Skeletal muscle tissue (tissue), 4 donors: Measurements from ENCODE around the gene RAB3IL1. TPM values are rescaled to one million over a fixed set of nuclear protein-coding genes. Genes with fewer than 3 reads are reported as not detected.

Experiments used
- H3K27ac ChIP-seq: one replicate; pipeline ENCODE4 v1.7.0; 2013; ENCODE audit warnings: mild to moderate bottlenecking, low read depth, low read length, inconsistent platforms
- H3K27me3 ChIP-seq, 3 donors: one replicate each; pipeline ENCODE4 v1.7.0; 2013; ENCODE audit warnings: low read length in 3 of 3; ENCODE audit not compliant: control insufficient read depth in 3 of 3, insufficient read depth in 3 of 3
- H3K36me3 ChIP-seq, 3 donors: one replicate each; pipeline ENCODE4 v1.7.0; 2013; ENCODE audit warnings: low read length in 3 of 3; ENCODE audit not compliant: control insufficient read depth in 3 of 3, insufficient read depth in 3 of 3
- H3K4me1 ChIP-seq, 3 donors: one replicate each; pipeline ENCODE4 v1.7.0; 2013; ENCODE audit warnings: low read length in 3 of 3, mild to moderate bottlenecking in 3 of 3; ENCODE audit not compliant: control insufficient read depth in 3 of 3, insufficient read depth in 3 of 3
- H3K4me3 ChIP-seq, 3 donors: one replicate each; pipeline ENCODE4 v1.7.0; 2013; ENCODE audit warnings: low read length in 3 of 3
- H3K9ac ChIP-seq, 3 donors: one replicate each; pipeline ENCODE4 v1.7.0; 2013; ENCODE audit warnings: low read length in 3 of 3, mild to moderate bottlenecking in 3 of 3, moderate library complexity in 2 of 3, low read depth in 1 of 3
- H3K9me3 ChIP-seq, 3 donors: one replicate each; pipeline ENCODE4 v1.7.0; 2013; ENCODE audit warnings: low read length in 3 of 3; ENCODE audit not compliant: control insufficient read depth in 3 of 3
- total RNA-seq: library from RNA; depleted of rRNA; stranded (reverse); fragments of >200 nt; gene quantifications from one replicate; pipeline ENCODE4 v1.2.3, GENCODE V29; 2014
- donor health status: Osteomylitis.

Gene RAB3IL1
- total RNA-seq, 1 donor from 2014 or later: 9.4 TPM

DNA sequence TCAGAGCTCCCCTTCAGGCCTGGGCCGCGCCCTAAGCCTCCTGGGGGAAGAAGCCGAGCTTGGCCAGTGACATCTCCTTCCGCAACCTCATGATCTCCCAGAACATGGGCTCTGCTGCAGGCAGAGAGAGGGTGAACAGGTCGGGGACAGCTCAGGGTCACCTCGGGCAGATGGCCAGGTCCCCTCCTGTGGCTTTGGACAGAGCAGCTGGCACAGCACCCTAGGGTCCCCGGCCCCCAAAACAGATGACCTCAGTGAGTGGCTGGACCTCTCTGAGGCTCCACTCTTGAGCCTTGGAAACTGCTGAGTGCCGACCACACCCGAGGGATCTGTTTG, 19.2 kb downstream of the RAB3IL1 start:
- Histone ChIP-seq H3K9ac (no peak overlapping the region), H3K4me3 (no peak overlapping the region), H3K27me3 (no peaks in the 10 kb centered on the region), H3K4me1 (peaks cover 0 to 6% (median 4%) of the 10 kb centered on the region in 3 donors), H3K36me3 (peaks cover 2 to 14% (median 2%) of the 10 kb centered on the region in 3 donors), H3K27ac (no peak overlapping the region), H3K9me3 (no peaks in the 10 kb centered on the region)

DNA sequence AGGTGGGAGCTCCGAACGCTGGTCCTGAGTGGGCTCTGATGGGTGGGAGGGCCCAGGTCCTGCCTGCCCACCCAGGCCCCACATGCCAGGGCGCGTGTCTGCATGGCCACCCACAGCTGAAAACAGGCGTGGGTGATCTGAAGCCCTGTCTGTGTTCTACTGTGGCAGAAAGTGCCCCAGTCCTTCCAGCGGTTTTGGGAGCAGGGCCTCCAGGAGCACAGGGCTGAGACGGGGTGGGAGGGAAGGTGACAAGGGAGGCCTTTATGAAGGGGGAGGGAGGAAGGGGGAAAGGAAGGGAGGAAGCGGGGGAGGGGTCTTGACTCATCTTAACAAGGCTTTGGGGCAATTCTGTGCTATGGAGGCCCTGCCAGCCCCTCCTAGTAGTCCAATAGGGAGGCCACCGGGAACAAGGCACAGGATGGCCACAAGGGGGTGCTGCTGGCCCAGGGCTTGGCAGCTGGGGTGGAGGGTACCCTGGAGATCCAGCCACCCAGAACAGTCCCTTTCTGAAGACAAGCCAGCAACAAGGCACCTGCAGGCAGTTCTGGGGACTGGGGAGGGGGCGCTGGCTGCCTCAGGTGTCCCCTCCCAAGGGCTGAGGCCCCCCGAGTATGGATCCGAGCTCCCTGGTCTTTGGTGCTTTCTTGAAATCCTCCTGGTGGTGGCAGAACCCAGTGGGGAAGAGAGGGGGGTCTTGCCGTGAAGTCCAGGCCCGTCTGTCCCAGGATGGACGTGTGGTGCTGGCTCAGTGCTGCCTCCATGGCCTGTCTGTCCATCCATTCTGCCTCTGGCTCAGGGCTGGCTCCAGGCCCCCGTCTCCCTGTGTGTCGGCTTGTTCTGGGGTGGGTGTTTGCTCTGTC, 19.7 kb downstream of the RAB3IL1 start:
- Histone ChIP-seq H3K27ac (no peak overlapping the region), H3K36me3 (peaks cover 2 to 14% (median 2%) of the 10 kb centered on the region in 3 donors)

DNA sequence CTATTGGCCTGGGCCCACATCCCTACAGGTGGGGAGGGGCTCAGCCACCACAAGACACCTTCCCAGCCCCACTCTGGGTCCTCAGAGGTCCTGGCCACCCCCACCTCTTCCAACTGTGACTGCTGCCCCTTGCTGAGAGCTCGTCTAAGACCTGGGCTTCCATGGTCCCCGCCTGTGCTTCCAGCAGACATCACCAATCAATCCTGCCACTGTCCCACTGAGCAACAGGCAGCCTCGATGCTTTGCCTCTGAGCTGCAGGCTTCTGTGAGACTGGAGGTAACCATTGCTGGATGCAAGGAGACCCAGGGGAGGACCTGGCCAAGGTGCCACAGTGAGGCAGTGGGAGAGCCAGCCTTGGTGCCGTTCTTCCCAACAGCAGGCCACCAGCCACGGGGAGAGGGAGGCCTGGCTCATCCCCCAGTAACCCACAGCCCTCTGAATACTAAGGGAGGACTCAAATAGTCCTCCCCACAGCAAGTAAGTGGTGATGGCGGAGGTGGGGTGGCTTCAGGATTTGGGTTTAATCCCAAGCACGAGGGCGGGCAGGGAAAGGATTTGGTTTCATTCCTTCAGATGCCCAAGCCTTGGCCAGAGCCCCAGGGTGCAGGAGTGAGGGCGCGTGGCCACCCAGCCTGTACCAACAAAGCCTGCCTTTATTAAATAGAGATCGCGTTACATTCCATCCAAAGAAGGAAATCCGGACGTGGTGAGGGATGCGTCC, 20.5 kb downstream of the RAB3IL1 start:
- H3K9me3 ChIP-seq: no peaks in the 10 kb centered on the region
- no peak overlapping the region for H3K9ac ChIP-seq
- no peak overlapping the region for H3K27ac ChIP-seq
- peaks cover 2 to 14% (median 2%) of the 10 kb centered on the region in 3 donors for H3K36me3 ChIP-seq
- no peaks in the 10 kb centered on the region for H3K27me3 ChIP-seq
- no peak overlapping the region for H3K4me3 ChIP-seq
- peaks cover 0 to 8% (median 6%) of the 10 kb centered on the region in 3 donors for H3K4me1 ChIP-seq

More for the DNA sequence above, 19.7 kb downstream of the RAB3IL1 start:
- peaks cover 0 to 6% (median 4%) of the 10 kb centered on the region in 3 donors for H3K4me1 ChIP-seq
- H3K9ac ChIP-seq: no peak overlapping the region
- no peak overlapping the region for H3K4me3 ChIP-seq
- no peaks in the 10 kb centered on the region for H3K27me3 ChIP-seq
- no peaks in the 10 kb centered on the region for H3K9me3 ChIP-seq

DNA sequence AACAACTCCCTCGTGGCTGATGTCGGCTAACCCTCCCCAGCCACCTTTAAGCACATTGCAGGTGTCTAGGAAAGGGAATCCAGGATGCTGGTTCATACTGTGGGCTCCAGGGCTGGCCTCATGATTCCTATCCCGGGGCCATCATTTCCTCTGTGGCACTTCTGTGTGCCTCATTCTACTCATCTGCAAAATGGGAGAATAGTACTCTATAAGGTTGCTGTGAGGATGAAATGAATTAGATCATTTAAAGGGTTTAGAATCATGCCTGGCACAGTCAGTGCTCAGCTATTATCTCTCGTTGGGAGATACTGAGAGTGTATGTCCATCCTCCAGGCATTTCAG, 21.7 kb downstream of the RAB3IL1 start:
- H3K9me3 ChIP-seq: no peaks in the 10 kb centered on the region
- no peaks in the 10 kb centered on the region for H3K27me3 ChIP-seq
- no peak overlapping the region for H3K27ac ChIP-seq
- H3K4me3 ChIP-seq: no peak overlapping the region
- H3K4me1 ChIP-seq: peaks cover 5 to 12% (median 12%) of the 10 kb centered on the region in 3 donors
- peaks cover 0 to 9% (median 2%) of the 10 kb centered on the region in 3 donors for H3K36me3 ChIP-seq
- no peak overlapping the region for H3K9ac ChIP-seq

DNA sequence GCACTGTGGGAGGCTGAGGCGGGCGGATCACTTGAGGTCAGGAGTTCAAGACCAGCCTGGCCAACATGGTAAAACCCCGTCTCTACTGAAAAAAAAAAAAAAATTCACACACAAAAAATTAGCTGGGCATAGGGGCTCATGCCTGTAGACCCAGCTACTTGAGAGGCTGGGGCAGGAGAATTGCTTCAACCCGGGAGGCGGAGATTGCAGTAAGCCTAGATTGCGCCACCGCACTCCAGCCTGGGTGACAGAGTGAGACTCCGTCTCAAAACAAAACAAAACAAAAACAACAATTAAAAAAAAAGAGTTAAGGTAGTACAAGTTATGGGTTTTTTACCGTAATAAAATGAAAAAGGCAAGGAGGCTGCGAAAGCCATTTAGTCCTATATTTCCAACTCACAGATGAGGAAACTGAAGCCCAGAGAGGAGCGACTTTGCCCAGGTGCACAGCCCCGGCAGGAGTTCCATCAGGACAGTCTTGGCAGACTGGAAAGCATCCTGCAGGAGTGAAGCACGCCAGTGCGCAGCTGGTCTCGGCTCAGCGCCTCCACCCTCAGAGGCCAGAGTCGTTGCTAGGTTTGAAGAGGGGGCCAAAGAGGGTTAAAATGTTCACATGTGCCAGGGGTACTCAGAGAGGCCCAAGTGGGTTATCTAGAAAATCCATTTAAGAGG, 22.2 kb downstream of the RAB3IL1 start:
- Histone ChIP-seq H3K9ac (no peak overlapping the region), H3K4me3 (no peak overlapping the region), H3K27me3 (no peaks in the 10 kb centered on the region), H3K9me3 (no peaks in the 10 kb centered on the region), H3K27ac (no peak overlapping the region), H3K4me1 (peaks cover 10 to 17% (median 17%) of the 10 kb centered on the region in 3 donors), H3K36me3 (peaks cover 0 to 9% (median 2%) of the 10 kb centered on the region in 3 donors)

DNA sequence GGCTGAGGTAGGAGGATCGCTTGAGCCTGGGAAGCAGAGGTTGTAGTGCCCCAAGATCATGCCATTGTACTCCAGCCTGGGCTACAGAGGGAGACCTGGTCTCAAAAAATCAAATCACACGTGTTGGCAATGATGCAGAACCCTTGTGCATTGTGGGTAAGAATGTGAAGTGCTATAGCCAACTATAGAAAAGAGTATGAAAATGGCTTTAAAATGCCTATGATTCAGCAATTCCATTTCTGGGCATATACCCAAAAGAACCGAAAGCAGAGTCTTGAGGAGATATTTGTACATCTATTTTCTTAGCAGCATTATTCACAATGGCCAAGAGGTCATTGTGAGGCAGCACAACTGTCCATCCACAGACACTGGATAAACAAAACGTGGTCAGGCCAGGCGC, 23.4 kb downstream of the RAB3IL1 start:
- Histone ChIP-seq H3K27ac (no peak overlapping the region), H3K4me1 (peaks cover 15 to 21% (median 15%) of the 10 kb centered on the region in 3 donors), H3K27me3 (no peaks in the 10 kb centered on the region), H3K4me3 (no peak overlapping the region), H3K36me3 (peaks cover 0 to 9% (median 2%) of the 10 kb centered on the region in 3 donors), H3K9ac (no peak overlapping the region), H3K9me3 (no peaks in the 10 kb centered on the region)

DNA sequence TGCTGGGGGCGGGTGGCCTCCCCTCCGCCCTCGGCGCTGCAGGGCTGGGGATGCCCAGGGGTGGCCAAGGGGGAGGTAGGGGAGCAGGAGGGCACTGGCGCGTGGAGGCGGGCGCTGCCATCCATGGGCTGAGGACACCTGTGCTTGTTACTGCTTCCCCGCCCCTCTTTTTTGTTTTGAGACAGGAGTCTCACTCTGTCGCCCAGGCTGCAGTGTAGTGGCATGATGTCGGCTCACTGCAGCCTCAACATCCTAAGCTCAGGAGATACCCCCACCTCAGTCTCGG, 25.3 kb downstream of the RAB3IL1 start:
- Histone ChIP-seq H3K9ac (peak overlapping the region; percentile 67 to 80 (median 70)), H3K36me3 (peaks cover 0 to 5% (median 0%) of the 10 kb centered on the region in 3 donors), H3K4me3 (peak overlapping the region in 2 of 3 donors; percentile 72 to 73), H3K27ac (peak overlapping the region; percentile 66), H3K4me1 (peaks cover 28 to 32% (median 30%) of the 10 kb centered on the region in 3 donors), H3K27me3 (no peaks in the 10 kb centered on the region), H3K9me3 (no peaks in the 10 kb centered on the region)

DNA sequence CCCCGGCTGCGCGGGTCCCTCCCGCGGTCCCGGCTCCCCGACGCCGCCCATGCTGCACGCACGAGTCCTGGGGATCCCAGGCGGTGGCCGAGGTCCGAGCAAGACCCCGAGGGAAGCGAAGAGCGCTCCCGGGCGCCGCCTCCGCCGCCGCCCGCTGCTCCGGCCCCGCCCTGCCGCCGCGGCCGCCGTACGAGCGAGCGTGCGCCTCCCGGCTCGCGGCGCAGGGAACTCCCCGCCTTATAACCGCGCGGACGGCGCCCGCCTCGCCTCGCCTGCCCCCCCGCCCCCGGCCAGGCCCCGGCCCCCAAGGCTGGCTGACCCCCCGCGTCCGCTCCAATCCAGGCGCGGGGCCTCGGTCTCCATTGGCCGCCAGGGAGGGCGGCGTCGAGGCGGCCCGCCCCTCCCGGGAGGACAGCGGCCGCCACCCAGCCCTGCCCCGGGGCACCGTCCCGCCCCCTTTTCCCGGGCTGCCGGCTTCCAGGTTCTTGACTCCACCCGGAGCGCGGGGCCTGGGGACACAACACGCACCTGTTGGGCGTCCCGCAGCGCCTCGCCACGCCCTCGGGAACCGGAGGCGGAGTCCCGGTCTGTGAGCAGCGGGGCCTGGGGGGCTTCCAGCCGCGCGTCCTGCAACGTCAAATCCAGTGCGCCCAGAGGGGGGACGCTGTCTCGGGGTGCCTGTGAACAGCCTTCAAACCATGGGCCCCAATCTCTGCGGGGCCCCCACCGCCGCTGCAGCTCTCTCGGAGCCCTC, 25.9 kb downstream of the RAB3IL1 start, which contains the start of gene FADS3:
Gene FADS3 (minus strand): TSS at position 215 of the 754 bp plus-strand sequence. CDS start 164 bp downstream, at position 51.
- Histone ChIP-seq H3K4me1 (peaks cover 28 to 35% (median 34%) of the 10 kb centered on the region in 3 donors), H3K36me3 (peaks cover 0 to 3% (median 0%) of the 10 kb centered on the region in 3 donors), H3K27ac (peak within 1 kb of the TSS; percentile 77), H3K9me3 (no peaks in the 10 kb centered on the region), H3K4me3 (peak within 1 kb of the TSS; percentile 48 to 91 (median 86)), H3K27me3 (no peaks in the 10 kb centered on the region), H3K9ac (peak within 1 kb of the TSS; percentile 72 to 91 (median 86))

DNA sequence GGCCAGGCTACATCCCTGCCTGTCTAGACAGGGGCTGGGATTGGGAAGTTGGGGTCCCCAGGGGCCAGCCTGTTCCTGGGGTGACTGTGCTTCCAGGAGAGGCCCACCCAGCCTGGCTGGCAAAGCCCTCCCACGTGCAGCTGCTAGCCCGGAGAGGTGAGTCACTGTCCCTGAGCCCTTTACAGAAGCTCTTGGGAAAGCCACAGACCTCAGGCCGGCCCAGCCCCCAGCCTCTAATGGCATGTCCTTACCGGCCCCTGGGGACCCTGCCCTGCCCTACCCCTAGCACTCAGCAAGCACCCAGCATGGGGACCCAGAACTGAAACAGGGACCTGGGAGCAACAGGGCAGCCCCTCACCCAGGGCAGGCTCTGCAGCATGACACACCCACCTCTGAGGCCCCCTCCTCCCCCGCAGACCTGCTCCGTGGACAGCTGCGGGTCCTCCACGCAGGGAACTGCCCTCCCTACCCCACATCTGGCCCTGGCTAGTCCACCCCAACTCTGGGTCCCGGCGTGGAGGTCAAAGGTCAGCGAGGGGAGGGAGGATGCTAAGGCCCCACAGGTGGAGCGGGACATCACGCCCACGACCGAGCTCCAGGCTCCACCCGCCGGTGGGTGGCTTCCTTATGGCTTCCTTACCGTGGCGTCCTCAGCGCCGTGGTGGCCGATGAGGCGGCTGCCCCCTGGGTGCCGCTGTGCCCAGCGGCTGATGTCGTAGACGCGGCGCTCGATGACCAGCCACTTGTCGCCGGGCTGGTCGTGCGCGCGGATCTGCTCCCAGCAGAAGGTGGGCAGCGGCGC, 26.6 kb downstream of the RAB3IL1 start:
- no peaks in the 10 kb centered on the region for H3K9me3 ChIP-seq
- peaks cover 28 to 38% (median 36%) of the 10 kb centered on the region in 3 donors for H3K4me1 ChIP-seq
- H3K36me3 ChIP-seq: peaks cover 0 to 2% (median 0%) of the 10 kb centered on the region in 3 donors
- H3K4me3 ChIP-seq: peak overlapping the region; percentile 27 to 91 (median 86)
- H3K27me3 ChIP-seq: no peaks in the 10 kb centered on the region
- H3K27ac ChIP-seq: peak overlapping the region; percentile 77
- peak overlapping the region; percentile 72 to 91 (median 86) for H3K9ac ChIP-seq
